HEK293 (cell line): ENCODE results near the gene RALGAPA2.

Source experiments
- CTCF ChIA-PET: fragments of 350-600 bp; formaldehyde crosslinking; extraction: SDS; loops from one replicate; lab custom pipeline; 2021; ENCODE audit warnings: antibody characterized with exemption; lab: Yijun Ruan, JAX
- POLR2A ChIA-PET: fragments of 300-600 bp; formaldehyde crosslinking; extraction: SDS; loops from one replicate; lab custom pipeline; 2020; ENCODE audit warnings: antibody characterized with exemption, inconsistent platforms; lab: Yijun Ruan, JAX
- H3K27ac ChIP-seq: fragments of 200-500 bp; sonication (Bioruptor generic); 2 replicates; pipeline ENCODE4 v1.5.1; 2014; ENCODE audit warnings: low read depth, low read length, control low read depth, inconsistent platforms; ENCODE audit errors: extremely low read depth
- H3K36me3 ChIP-seq, 2 experiments: fragments of 200-500 bp in 1 of 2; sonication (Bioruptor generic) in 1 of 2; 1 replicate in 1 of 2; 2 replicates in 1 of 2; pipeline ENCODE4 v1.5.1; 2014 to 2017; ENCODE audit warnings: inconsistent platforms in 2 of 2, low read length in 2 of 2; ENCODE audit not compliant: control insufficient read depth in 2 of 2, insufficient read depth in 1 of 2
- H3K4me1 ChIP-seq: fragments of 200-500 bp; sonication (Bioruptor generic); 2 replicates; pipeline ENCODE4 v1.5.1; 2014; ENCODE audit warnings: mild to moderate bottlenecking, low read length, inconsistent platforms; ENCODE audit not compliant: control insufficient read depth, insufficient read depth
- H3K4me3 ChIP-seq: 2 replicates; pipeline ENCODE4 v1.5.1; 2011; ENCODE audit warnings: low read depth, mild to moderate bottlenecking, control low read depth, low read length, moderate library complexity
- H3K9me3 ChIP-seq: fragments of 200-500 bp; sonication (Bioruptor generic); 2 replicates; pipeline ENCODE4 v1.5.1; 2014; ENCODE audit warnings: low read depth, low read length, inconsistent platforms; ENCODE audit not compliant: control insufficient read depth, insufficient read depth
- ATF2 ChIP-seq: fragments of 450-650 bp; formaldehyde crosslinking; IDR thresholded peaks from 2 replicates; pipeline ENCODE4 v1.5.1; 2016; ENCODE audit warnings: missing biosample characterization, missing genetic modification characterization, low read depth
- KLF1 ChIP-seq: fragments of 450-650 bp; formaldehyde crosslinking; IDR thresholded peaks from 2 replicates; pipeline ENCODE4 v1.5.1; 2016; ENCODE audit warnings: missing biosample characterization, missing genetic modification characterization
- KLF17 ChIP-seq: fragments of 450-650 bp; formaldehyde crosslinking; IDR thresholded peaks from 2 replicates; pipeline ENCODE4 v1.5.1; 2016; ENCODE audit warnings: missing biosample characterization, missing genetic modification characterization
- PATZ1 ChIP-seq: fragments of 450-650 bp; formaldehyde crosslinking; IDR thresholded peaks from 2 replicates; pipeline ENCODE4 v1.5.1; 2016; ENCODE audit warnings: missing biosample characterization, missing genetic modification characterization
- YY1 ChIP-seq: fragments of 450-650 bp; formaldehyde crosslinking; IDR thresholded peaks from 2 replicates; pipeline ENCODE4 v1.5.1; 2018; ENCODE audit warnings: missing biosample characterization, missing genetic modification characterization
- ZBTB17 ChIP-seq: fragments of 450-650 bp; formaldehyde crosslinking; IDR thresholded peaks from 2 replicates; pipeline ENCODE4 v1.5.1; 2016; ENCODE audit warnings: missing biosample characterization, missing genetic modification characterization
- ZNF211 ChIP-seq: fragments of 450-650 bp; formaldehyde crosslinking; IDR thresholded peaks from 2 replicates; pipeline ENCODE4 v1.5.1; 2016; ENCODE audit warnings: low read depth, missing biosample characterization, missing genetic modification characterization
- ZNF341 ChIP-seq: fragments of 450-650 bp; formaldehyde crosslinking; IDR thresholded peaks from 2 replicates; pipeline ENCODE4; 2016; ENCODE audit warnings: low read depth, missing biosample characterization, missing genetic modification characterization
- ZNF449 ChIP-seq: fragments of 450-650 bp; formaldehyde crosslinking; IDR thresholded peaks from 2 replicates; pipeline ENCODE4 v1.5.1; 2017; ENCODE audit warnings: missing biosample characterization, mild to moderate bottlenecking, missing genetic modification characterization, moderate library complexity
- ZNF473 ChIP-seq: fragments of 450-650 bp; formaldehyde crosslinking; IDR thresholded peaks from 2 replicates; pipeline ENCODE4 v1.5.1; 2017; ENCODE audit warnings: missing biosample characterization, missing genetic modification characterization
- ZNF654 ChIP-seq: fragments of 450-650 bp; formaldehyde crosslinking; IDR thresholded peaks from 2 replicates; pipeline ENCODE4 v1.5.1; 2016; ENCODE audit warnings: low read depth, missing biosample characterization, missing genetic modification characterization
- ZNF707 ChIP-seq: fragments of 450-650 bp; formaldehyde crosslinking; IDR thresholded peaks from 2 replicates; pipeline ENCODE4 v1.5.1; 2016; ENCODE audit warnings: missing biosample characterization, missing genetic modification characterization
- ZNF768 ChIP-seq: fragments of 450-650 bp; formaldehyde crosslinking; IDR thresholded peaks from 2 replicates; pipeline ENCODE4 v1.5.1; 2018; ENCODE audit warnings: missing biosample characterization, mild to moderate bottlenecking, missing genetic modification characterization
- TF ChIP-seq, protein P1 (sequence below): fragments of 450-650 bp; formaldehyde crosslinking; IDR thresholded peaks from 2 replicates; pipeline ENCODE4 v1.5.1; 2016; ENCODE audit warnings: missing biosample characterization, missing genetic modification characterization

RALGAPA2 gene

DNA sequence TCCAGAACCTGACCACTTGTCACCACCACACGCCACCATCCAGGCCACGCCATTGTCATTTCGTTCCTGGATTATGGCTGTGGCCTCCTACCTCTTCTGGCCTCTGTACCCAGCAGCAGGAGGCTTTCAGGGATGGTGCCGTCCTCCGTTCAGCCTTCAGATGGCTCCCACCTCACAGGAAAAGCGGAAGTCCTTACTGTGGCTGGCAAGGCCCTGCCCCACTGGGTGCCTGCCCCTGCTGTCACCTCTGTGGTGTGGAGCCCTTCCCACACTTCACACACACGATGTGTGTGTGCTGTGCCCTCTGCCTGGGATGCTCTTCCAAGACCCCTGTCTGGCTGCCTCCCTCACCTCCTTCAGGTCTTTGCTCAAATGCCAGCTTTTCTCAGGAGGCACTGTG lies 275.1 kb downstream of the RALGAPA2 start:
- H3K9me3 ChIP-seq = no peaks in the 10 kb centered on the region
- TF ChIP-seq ZNF654 (tag by site-specific recombination) (no peak), ATF2 (tag by site-specific recombination) (no peak), ZNF707 (tag by site-specific recombination) (no peak), ZBTB17 (tag by site-specific recombination) (no peak), ZNF449 (tag by site-specific recombination) (no peak), ZNF473 (tag by site-specific recombination) (no peak), PATZ1 (tag by site-specific recombination) (no peak), ZNF341 (tag by site-specific recombination) (no peak), KLF1 (no peak)
- CTCF ChIA-PET = interaction anchor here (0.6 kb wide), 1 partner anchor 23 kb away, joined by 3 read pairs; no protein-coding TSS in a partner anchor
- no peak overlapping the region for H3K4me3 ChIP-seq
- no peaks in the 10 kb centered on the region; the same call in 1 of the 2 replicates for H3K4me1 ChIP-seq
- no peaks in the 10 kb centered on the region for H3K36me3 ChIP-seq
- POLR2A ChIA-PET = no interaction called here
- no peak overlapping the region for H3K27ac ChIP-seq

GRCh38 chr20:20436689-20437088 lies 275.8 kb downstream of the RALGAPA2 start:
- CTCF ChIA-PET = no interaction called here
- TF ChIP-seq ZNF211 (tag by site-specific recombination) (no peak), KLF17 (tag by site-specific recombination) (no peak), YY1 (tag by site-specific recombination) (no peak), ZNF768 (tag by site-specific recombination) (no peak), ZNF449 (tag by site-specific recombination) (no peak)
- TF ChIP-seq, protein P1, sequence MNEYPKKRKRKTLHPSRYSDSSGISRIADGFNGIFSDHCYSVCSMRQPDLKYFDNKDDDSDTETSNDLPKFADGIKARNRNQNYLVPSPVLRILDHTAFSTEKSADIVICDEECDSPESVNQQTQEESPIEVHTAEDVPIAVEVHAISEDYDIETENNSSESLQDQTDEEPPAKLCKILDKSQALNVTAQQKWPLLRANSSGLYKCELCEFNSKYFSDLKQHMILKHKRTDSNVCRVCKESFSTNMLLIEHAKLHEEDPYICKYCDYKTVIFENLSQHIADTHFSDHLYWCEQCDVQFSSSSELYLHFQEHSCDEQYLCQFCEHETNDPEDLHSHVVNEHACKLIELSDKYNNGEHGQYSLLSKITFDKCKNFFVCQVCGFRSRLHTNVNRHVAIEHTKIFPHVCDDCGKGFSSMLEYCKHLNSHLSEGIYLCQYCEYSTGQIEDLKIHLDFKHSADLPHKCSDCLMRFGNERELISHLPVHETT = no peak
- Histone ChIP-seq H3K9me3 (no peaks in the 10 kb centered on the region), H3K27ac (no peak overlapping the region), H3K4me1 (no peaks in the 10 kb centered on the region; the same call in 1 of the 2 replicates), H3K4me3 (no peak overlapping the region), H3K36me3 (no peaks in the 10 kb centered on the region)
- POLR2A ChIA-PET = no interaction called here
